Epithelial cell of proximal tubule (primary cell): ENCODE data around the gene NAV3. TPM values are rescaled to one million over a fixed set of nuclear protein-coding genes. Genes with fewer than 3 reads are reported as not detected.

Experiments used
- DNase-seq: peaks from one replicate; pipeline ENCODE4 v3.0.0-alpha.2; 2011; ENCODE audit warnings: low read depth
- H3K4me3 ChIP-seq: 2 replicates; pipeline ENCODE4 v1.5.1; 2011; ENCODE audit warnings: low read depth, mild to moderate bottlenecking, low read length
- total RNA-seq: library from RNA; depleted of rRNA; stranded (reverse); fragments of >200 nt; gene quantifications from 2 replicates; pipeline ENCODE4 v1.2.3, GENCODE V29; 2015
- TF ChIP-seq, protein P1 (sequence below): conservative IDR thresholded peaks from 2 replicates; pipeline ENCODE4 v1.5.1; 2012; ENCODE audit warnings: low read depth, mild to moderate bottlenecking, low read length

Gene NAV3
- total RNA-seq, 1 donor from 2014 or later, result 15.5 TPM

DNA sequence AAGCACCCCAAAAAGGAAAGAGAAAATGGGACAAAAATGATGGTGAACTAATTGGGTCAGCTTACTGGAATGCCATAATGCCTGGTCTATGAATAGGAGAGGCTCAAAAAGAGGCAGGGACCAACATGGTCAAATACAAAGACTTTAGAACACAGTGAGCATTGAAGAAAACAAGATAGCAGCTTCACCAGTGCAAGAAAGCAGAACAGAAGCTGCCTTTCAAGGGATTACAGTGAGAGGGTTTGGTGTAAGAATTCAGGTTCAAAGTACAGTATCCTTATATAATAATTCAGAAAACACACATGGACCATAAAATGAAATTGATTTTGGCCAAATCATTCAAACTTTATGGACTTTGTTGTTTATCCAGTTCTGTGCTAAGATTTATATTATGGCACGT is 162.1 kb downstream of the NAV3 start:
- DNase-seq, result no peak
- TF ChIP-seq, protein P1, sequence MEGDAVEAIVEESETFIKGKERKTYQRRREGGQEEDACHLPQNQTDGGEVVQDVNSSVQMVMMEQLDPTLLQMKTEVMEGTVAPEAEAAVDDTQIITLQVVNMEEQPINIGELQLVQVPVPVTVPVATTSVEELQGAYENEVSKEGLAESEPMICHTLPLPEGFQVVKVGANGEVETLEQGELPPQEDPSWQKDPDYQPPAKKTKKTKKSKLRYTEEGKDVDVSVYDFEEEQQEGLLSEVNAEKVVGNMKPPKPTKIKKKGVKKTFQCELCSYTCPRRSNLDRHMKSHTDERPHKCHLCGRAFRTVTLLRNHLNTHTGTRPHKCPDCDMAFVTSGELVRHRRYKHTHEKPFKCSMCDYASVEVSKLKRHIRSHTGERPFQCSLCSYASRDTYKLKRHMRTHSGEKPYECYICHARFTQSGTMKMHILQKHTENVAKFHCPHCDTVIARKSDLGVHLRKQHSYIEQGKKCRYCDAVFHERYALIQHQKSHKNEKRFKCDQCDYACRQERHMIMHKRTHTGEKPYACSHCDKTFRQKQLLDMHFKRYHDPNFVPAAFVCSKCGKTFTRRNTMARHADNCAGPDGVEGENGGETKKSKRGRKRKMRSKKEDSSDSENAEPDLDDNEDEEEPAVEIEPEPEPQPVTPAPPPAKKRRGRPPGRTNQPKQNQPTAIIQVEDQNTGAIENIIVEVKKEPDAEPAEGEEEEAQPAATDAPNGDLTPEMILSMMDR, result no peak
- no peak overlapping the region for H3K4me3 ChIP-seq

DNA sequence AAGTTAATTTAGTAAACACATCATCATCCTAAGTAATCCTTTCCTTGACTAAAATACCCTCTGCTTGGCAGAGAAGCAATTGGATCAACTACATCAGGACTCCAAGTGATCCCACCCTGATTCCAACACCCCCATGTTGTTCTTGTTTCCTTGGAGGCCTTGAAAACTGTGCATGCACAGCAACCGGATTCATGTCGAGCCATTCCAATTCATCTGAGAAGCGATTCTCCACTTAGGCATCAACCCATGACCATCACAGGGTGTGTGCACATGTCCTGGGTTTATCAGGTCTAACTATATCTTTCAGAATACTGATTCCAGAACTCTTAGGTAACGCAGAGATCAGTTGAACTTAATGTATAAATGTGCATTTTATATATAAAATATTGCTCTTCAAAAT is 163.0 kb downstream of the NAV3 start:
- DNase-seq, result no peak
- no peak overlapping the region for H3K4me3 ChIP-seq
- TF ChIP-seq, protein P1, result no peak

DNA sequence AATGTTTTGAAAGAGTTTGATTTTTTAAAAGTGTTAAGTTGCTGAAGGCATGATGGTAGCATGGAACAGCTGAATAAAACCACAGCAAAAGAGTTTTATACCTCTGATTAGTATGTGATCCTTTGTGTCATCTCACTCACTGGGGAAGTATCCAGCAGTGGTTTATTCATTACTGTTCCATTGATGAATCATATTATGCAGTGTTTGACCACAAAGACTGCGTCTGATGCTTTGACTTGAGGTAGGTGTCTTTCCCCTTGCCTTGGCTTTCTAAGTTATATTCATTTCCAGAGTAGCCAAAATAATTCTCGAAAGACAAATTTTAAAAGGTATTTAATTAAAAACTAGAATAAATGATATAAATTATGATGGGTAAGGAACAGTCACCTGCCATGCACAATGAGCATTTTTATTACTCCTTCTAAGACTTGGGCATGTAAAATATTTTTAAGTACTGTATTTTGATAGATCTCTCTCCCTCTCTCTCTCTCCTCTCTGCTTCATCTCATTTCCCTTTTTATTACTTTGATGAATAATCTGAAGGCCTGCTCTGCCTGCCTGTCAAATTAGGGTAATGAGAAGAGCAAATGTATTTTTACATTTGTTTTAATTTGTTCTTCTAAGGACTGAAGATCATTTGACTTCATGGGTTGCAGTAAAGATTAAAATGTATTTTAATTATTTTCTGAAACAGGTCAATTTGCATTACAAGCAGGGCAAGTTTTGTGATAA is 164.9 kb downstream of the NAV3 start:
- peak; percentile 59 for DNase-seq
- H3K4me3 ChIP-seq, result no peak overlapping the region
- TF ChIP-seq, protein P1, result no peak

DNA sequence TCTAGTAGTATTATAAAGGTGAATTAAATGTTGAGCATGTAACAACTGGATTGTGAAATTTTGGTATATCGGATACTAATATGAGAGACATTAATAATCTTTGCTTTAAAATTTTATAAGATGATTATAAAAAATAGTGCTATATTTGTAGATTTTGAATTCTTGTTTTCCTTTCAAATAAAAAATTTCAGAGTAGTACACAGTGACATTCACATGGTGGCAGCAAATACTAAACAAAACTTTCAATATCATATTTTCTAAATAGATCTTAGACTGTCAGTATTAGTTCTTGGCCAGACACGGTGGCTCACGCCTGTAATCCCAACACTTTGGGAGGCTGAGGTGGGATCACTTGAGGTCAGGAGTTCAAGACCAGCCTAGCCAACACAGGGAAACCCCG is 166.0 kb downstream of the NAV3 start:
- H3K4me3 ChIP-seq, result no peak overlapping the region
- TF ChIP-seq, protein P1, result no peak
- no peak for DNase-seq

DNA sequence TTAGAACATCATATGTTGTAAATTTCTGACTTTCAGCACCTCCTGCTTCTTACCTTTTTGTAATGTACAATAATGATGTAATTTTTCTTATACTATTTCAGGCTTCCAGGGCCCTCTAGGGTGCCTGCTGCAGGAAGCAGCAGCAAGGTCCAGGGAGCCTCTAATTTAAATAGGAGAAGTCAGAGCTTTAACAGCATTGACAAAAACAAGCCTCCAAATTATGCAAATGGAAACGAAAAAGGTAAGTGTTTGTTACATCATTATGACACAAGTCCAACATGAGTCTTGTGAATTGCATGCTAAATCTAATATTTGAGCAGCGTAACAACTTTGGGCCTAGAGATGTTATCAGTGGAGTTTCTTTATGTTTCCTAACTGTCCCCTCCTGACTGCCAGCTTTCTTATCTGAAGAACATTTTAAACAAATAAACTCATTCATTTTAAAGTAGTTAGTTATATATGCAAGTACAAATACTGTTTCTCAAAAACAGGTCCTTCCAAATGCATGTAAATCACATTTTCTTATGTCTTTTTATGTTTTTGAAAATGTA is 167.6 kb downstream of the NAV3 start:
- no peak overlapping the region for H3K4me3 ChIP-seq
- DNase-seq, result no peak
- TF ChIP-seq, protein P1, result no peak

DNA sequence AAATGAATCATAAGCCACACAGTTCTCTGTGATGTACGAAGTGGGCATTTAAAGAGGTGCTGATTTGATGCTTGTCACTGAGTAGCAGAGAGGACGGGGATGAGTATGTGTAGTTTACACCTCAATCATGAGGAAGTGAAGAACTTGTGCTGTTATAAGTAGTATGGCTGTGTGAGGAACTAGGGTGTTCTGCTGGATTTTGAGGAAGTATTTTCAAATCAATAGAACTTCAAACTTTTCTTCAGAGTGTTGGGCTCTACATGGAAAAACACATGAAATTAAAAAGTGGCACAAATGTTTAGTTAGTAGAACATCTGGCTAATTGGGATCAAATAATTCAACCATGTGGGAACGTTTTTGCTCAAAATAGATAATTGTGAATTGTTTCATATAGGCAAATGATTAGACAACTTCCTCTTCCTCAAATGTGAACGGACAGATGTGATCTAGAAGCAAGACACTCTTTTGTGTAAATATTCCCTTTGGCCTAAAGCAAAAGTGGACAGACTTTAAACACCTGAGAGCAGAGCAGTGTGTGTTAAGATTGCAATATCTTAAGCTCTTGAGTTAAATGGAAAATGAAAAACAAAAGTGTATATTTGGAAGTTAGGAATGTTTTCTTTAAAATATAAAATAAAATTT is 168.5 kb downstream of the NAV3 start:
- TF ChIP-seq, protein P1, result no peak
- no peak for DNase-seq
- no peak overlapping the region for H3K4me3 ChIP-seq
